Measurements from ENCODE around the gene PLXNA2. TPM values are rescaled to one million over a fixed set of nuclear protein-coding genes. Genes with fewer than 3 reads are reported as not detected.

Gene PLXNA2
- total RNA-seq, 1 experiment from 2014 or later = 10.2 TPM

- H3K9me2 ChIP-seq (ENCODE audit: insufficient read depth) = no peaks in the 10 kb centered on the region
- intact Hi-C loops (cut with micrococcal nuclease; ENCODE audit: unreplicated experiment) = no loop called here
- H3K4me1 ChIP-seq (replicated peaks; ENCODE audit: insufficient read depth) = no peaks in the 10 kb centered on the region
- H3K27me3 ChIP-seq (ENCODE audit: insufficient read depth, low read depth) = peaks cover 89% of the 10 kb centered on the region
- no peak for DNase-seq
- H4K20me1 ChIP-seq (ENCODE audit: insufficient read depth) = no peaks in the 10 kb centered on the region; the same call in 1 of the 2 replicates
- no peaks in the 10 kb centered on the region for H3K79me2 ChIP-seq (ENCODE audit: low read depth)
- H3K36me3 ChIP-seq (ENCODE audit: low read depth) = no peaks in the 10 kb centered on the region
- CTCF ChIA-PET = no interaction called here
- no peaks in the 10 kb centered on the region for H3K9me3 ChIP-seq (ENCODE audit: insufficient read depth, low read depth)
- H2AFZ ChIP-seq = no peak overlapping the region
- no peak overlapping the region for H3K27ac ChIP-seq
- POLR2A ChIA-PET (ENCODE audit: unreplicated experiment) = no interaction called here
- BruUV-seq (replicated peaks) = no TSS peak
- no peak overlapping the region for H3K4me2 ChIP-seq
- H3K4me3 ChIP-seq = no peak overlapping the region
- no peaks in the 10 kb centered on the region for H3F3A ChIP-seq (ENCODE audit: insufficient read depth, low read depth)
- no peak for TF ChIP-seq EZH2 (IDR thresholded peaks at IDR 0.05; ENCODE audit: low read depth)
- no peak for TF ChIP-seq CTCF (conservative IDR thresholded peaks at IDR 0.05)
Measured at GRCh38 chr1:208288495-208288894, 44.3 kb upstream of the PLXNA2 start.

DNA sequence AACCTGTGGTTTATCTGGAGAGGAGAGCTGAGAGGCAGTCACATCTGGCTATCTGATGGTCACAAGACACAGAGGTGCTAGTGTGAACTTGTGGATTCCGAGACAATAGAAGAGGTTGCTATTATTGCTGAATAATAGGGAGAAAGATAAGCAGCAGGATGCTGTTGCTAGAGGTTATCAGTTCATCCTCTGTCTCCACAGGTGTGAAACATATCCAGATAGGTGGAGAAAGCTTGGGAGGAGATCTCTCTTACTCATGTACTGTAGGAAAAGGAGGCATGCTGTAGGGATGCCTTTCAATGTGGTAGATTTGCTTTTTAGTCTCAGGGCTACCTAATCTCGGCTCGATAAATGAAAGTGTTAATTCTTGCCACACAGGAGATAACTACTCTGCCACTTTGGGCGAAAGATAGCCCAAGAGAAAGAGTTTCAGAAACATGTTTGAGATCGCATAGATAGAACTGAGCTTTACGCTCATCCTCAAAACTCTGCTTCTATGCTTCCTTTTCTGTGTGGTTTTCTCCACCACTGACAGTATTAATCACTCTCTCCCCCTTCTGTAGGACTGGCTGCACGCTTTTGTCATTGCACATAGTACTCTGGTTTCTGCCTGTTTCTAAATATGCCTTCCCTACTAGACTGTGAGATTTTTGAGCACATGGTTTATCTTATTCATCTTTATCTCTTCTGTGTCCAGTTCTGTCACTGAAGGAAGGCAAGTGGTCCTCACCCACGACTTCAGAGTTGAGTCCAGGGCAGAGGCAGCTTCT, 36.7 kb upstream of the PLXNA2 start:
- no peak overlapping the region for H3K4me2 ChIP-seq
- BruUV-seq (replicated peaks) = no TSS peak
- H3K4me3 ChIP-seq = no peak overlapping the region
- H3K9me2 ChIP-seq (ENCODE audit: insufficient read depth) = no peaks in the 10 kb centered on the region
- POLR2A ChIA-PET (ENCODE audit: unreplicated experiment) = interaction anchor here (0.7 kb wide), 1 partner anchor 462 kb away, joined by 5 read pairs; no protein-coding TSS in a partner anchor
- CTCF ChIA-PET = interaction anchor here (0.5 kb wide), 1 partner anchor 8 kb away, joined by 3 read pairs; no protein-coding TSS in a partner anchor
- no peaks in the 10 kb centered on the region for H4K20me1 ChIP-seq (ENCODE audit: insufficient read depth)
- DNase-seq = no peak
- H3K9me3 ChIP-seq (ENCODE audit: insufficient read depth, low read depth) = no peaks in the 10 kb centered on the region
- no peak overlapping the region for H2AFZ ChIP-seq
- no peaks in the 10 kb centered on the region for H3K4me1 ChIP-seq (replicated peaks; ENCODE audit: insufficient read depth)
- no peaks in the 10 kb centered on the region for H3F3A ChIP-seq (ENCODE audit: insufficient read depth, low read depth)
- H3K79me2 ChIP-seq (ENCODE audit: low read depth) = no peaks in the 10 kb centered on the region
- peaks cover 91% of the 10 kb centered on the region for H3K27me3 ChIP-seq (ENCODE audit: insufficient read depth, low read depth)
- intact Hi-C loops (cut with micrococcal nuclease; ENCODE audit: unreplicated experiment) = no loop called here
- no peaks in the 10 kb centered on the region for H3K36me3 ChIP-seq (ENCODE audit: low read depth)
- TF ChIP-seq CTCF (conservative IDR thresholded peaks at IDR 0.05) (no peak), EZH2 (IDR thresholded peaks at IDR 0.05; ENCODE audit: low read depth) (no peak)
- no peak overlapping the region for H3K27ac ChIP-seq

DNA sequence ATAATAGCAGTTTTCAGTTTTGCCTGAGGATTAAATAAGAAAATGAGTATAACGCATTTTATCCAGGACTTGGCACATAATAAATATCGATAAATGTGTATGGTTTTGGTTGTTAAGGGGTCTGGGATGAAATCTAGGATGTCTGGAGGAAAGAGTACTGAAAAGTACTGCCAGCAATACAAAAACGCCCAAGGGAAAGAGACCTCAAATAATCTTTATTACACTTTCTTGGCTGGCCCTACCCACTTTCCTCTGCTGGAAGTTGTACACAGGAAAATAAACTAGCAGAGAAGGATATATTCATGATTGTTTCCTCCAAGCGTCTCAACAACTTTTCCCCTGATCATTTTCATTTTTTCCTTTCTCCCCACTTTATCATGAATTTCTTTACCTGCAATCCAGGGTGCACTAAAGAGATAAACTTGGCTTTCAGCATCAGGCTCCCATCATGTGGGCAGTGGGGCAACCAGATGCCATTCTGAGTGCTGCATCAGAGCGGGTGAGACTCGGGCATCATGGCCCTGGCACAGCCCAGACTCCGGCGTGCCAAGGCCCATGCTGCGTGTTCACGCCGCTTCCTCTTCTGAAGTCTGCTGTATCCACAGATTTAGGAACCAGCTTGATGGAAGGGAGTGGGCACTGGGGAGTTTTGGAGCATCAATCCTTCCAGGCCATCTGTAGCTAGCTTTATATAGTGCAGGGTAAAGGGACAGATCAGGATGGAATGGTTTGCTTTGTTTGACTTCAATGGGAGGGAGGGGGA, 35.8 kb upstream of the PLXNA2 start:
- no peak overlapping the region for H3K27ac ChIP-seq
- TF ChIP-seq CTCF (conservative IDR thresholded peaks at IDR 0.05) (no peak), EZH2 (IDR thresholded peaks at IDR 0.05; ENCODE audit: low read depth) (no peak)
- DNase-seq = no peak
- H3K9me3 ChIP-seq (ENCODE audit: insufficient read depth, low read depth) = no peaks in the 10 kb centered on the region
- ChIA-PET POLR2A (ENCODE audit: unreplicated experiment) (no interaction called here), CTCF (interaction anchor here (0.5 kb wide), 1 partner anchor 589 kb away, joined by 4 read pairs; no protein-coding TSS in a partner anchor)
- no peaks in the 10 kb centered on the region for H3K9me2 ChIP-seq (ENCODE audit: insufficient read depth)
- no peak overlapping the region for H2AFZ ChIP-seq
- intact Hi-C loops (cut with micrococcal nuclease; ENCODE audit: unreplicated experiment) = no loop called here
- no TSS peak for BruUV-seq (replicated peaks)
- no peaks in the 10 kb centered on the region for H3K4me1 ChIP-seq (replicated peaks; ENCODE audit: insufficient read depth)
- no peaks in the 10 kb centered on the region for H3K79me2 ChIP-seq (ENCODE audit: low read depth)
- no peaks in the 10 kb centered on the region for H4K20me1 ChIP-seq (ENCODE audit: insufficient read depth)
- no peaks in the 10 kb centered on the region for H3F3A ChIP-seq (ENCODE audit: insufficient read depth, low read depth)
- no peak overlapping the region for H3K4me2 ChIP-seq
- peaks cover 91% of the 10 kb centered on the region for H3K27me3 ChIP-seq (ENCODE audit: insufficient read depth, low read depth)
- H3K36me3 ChIP-seq (ENCODE audit: low read depth) = no peaks in the 10 kb centered on the region
- H3K4me3 ChIP-seq = no peak overlapping the region

Data from PC-9 (cell line).